ENCODE measurements around the gene USP9X.
"Not testable (repeated sequence)": the region's sequence is repeated elsewhere in the genome, so short reads cannot be mapped to it uniquely, and the experiment has no call there.

The USP9X gene

GRCh38 chrX:41128955-41129354 is 43.7 kb downstream of the USP9X start:
- DNase-seq (ENCODE audit: low spot score) = no peak

- DNase-seq (ENCODE audit: low spot score) = no peak
These were observed 46.5 kb downstream of the USP9X start for GRCh38 chrX:41131766-41132165.

GRCh38 chrX:41133551-41133950 is 48.3 kb downstream of the USP9X start:
- DNase-seq (ENCODE audit: low spot score) = no peak

GRCh38 chrX:41137589-41137988 is 52.3 kb downstream of the USP9X start:
- no peak for DNase-seq (ENCODE audit: low spot score)

GRCh38 chrX:41142130-41142910 is 57.1 kb downstream of the USP9X start:
- DNase-seq (ENCODE audit: low spot score) = no peak

GRCh38 chrX:41144873-41145272 is 59.6 kb downstream of the USP9X start:
- no peak for DNase-seq (ENCODE audit: low spot score)

GRCh38 chrX:41145920-41146608 is 60.8 kb downstream of the USP9X start:
- DNase-seq (ENCODE audit: low spot score) = no peak

GRCh38 chrX:41148553-41148952 is 63.3 kb downstream of the USP9X start:
- peak; percentile 88 for DNase-seq (ENCODE audit: low spot score)

GRCh38 chrX:41150043-41150442 is 64.8 kb downstream of the USP9X start:
- no peak for DNase-seq (ENCODE audit: low spot score)

- not testable (repeated sequence) for DNase-seq (ENCODE audit: low spot score)
These were observed 66.5 kb downstream of the USP9X start for GRCh38 chrX:41151726-41152125.

GRCh38 chrX:41152221-41152620 is 67.0 kb downstream of the USP9X start:
- DNase-seq (ENCODE audit: low spot score) = no peak

- no peak for DNase-seq (ENCODE audit: low spot score)
These were observed 68.2 kb downstream of the USP9X start for GRCh38 chrX:41153448-41153847.

- no peak for DNase-seq (ENCODE audit: low spot score)
These were observed 68.7 kb downstream of the USP9X start for GRCh38 chrX:41153957-41154356.

- no peak for DNase-seq (ENCODE audit: low spot score)
These were observed 79.2 kb downstream of the USP9X start for GRCh38 chrX:41164449-41164848.

GRCh38 chrX:41167888-41168287 is 82.6 kb downstream of the USP9X start:
- DNase-seq (ENCODE audit: low spot score) = no peak

- DNase-seq (ENCODE audit: low spot score) = no peak
These were observed 91.0 kb downstream of the USP9X start for GRCh38 chrX:41176263-41176662.

- DNase-seq (ENCODE audit: low spot score) = no peak
These were observed 92.1 kb downstream of the USP9X start for GRCh38 chrX:41177297-41177696.

- DNase-seq (ENCODE audit: low spot score) = no peak
These were observed 93.0 kb downstream of the USP9X start for GRCh38 chrX:41178201-41178600.

- DNase-seq (ENCODE audit: low spot score) = peak; percentile 37
These were observed 95.1 kb downstream of the USP9X start for GRCh38 chrX:41180194-41180908.

GRCh38 chrX:41184312-41184711 is 99.1 kb downstream of the USP9X start:
- no peak for DNase-seq (ENCODE audit: low spot score)

GRCh38 chrX:41186946-41187345 is 101.7 kb downstream of the USP9X start:
- not testable (repeated sequence) for DNase-seq (ENCODE audit: low spot score)

- DNase-seq (ENCODE audit: low spot score) = no peak
These were observed 103.9 kb downstream of the USP9X start for GRCh38 chrX:41189156-41189555.

- DNase-seq (ENCODE audit: low spot score) = no peak
These were observed 107.6 kb downstream of the USP9X start for GRCh38 chrX:41192880-41193279.
